ENCODE measurements around the gene BBS4.

- TF ChIP-seq CTCF (IDR thresholded peaks at IDR 0.05; ENCODE audit: insufficient read depth, low read depth, low read length) (no peak), EZH2 (IDR thresholded peaks at IDR 0.05; ENCODE audit: insufficient read depth, low read length) (no peak)
These were observed 80.8 kb downstream of the BBS4 start for GRCh38 chr15:72766780-72767179.

Measured in astrocyte (in vitro differentiated cells and primary cell).